HEK293 (cell line): ENCODE results near the gene METTL24.

ENCODE experiments used
- YY1 ChIP-seq: fragments of 450-650 bp; formaldehyde crosslinking; IDR thresholded peaks from 2 replicates; pipeline ENCODE4 v1.5.1; 2018; ENCODE audit warnings: missing biosample characterization, missing genetic modification characterization
- ZBTB20 ChIP-seq: fragments of 450-650 bp; formaldehyde crosslinking; IDR thresholded peaks from 2 replicates; pipeline ENCODE4 v1.5.1; 2016; ENCODE audit warnings: missing biosample characterization, missing genetic modification characterization
- ZNF211 ChIP-seq: fragments of 450-650 bp; formaldehyde crosslinking; IDR thresholded peaks from 2 replicates; pipeline ENCODE4 v1.5.1; 2016; ENCODE audit warnings: low read depth, missing biosample characterization, missing genetic modification characterization
- ZNF544 ChIP-seq: fragments of 450-650 bp; formaldehyde crosslinking; IDR thresholded peaks from 2 replicates; pipeline ENCODE4 v1.5.0; 2017; ENCODE audit warnings: missing biosample characterization, missing genetic modification characterization
- ZNF555 ChIP-seq: fragments of 450-650 bp; formaldehyde crosslinking; conservative IDR thresholded peaks from 2 replicates; pipeline ENCODE4 v1.5.1; 2017; ENCODE audit warnings: missing biosample characterization, mild to moderate bottlenecking, missing genetic modification characterization, inconsistent platforms
- ZNF660 ChIP-seq: fragments of 450-650 bp; IDR thresholded peaks from 2 replicates; pipeline ENCODE4 v1.5.1; 2018; ENCODE audit warnings: missing biosample characterization, mild to moderate bottlenecking, missing genetic modification characterization
- ZNF707 ChIP-seq: fragments of 450-650 bp; formaldehyde crosslinking; IDR thresholded peaks from 2 replicates; pipeline ENCODE4 v1.5.1; 2016; ENCODE audit warnings: missing biosample characterization, missing genetic modification characterization
- TF ChIP-seq, protein P1 (sequence below): fragments of 450-650 bp; formaldehyde crosslinking; IDR thresholded peaks from 2 replicates; pipeline ENCODE4 v1.5.1; 2016; ENCODE audit warnings: missing biosample characterization, missing genetic modification characterization
- TF ChIP-seq, protein P2 (sequence below): fragments of 450-650 bp; formaldehyde crosslinking; IDR thresholded peaks from 2 replicates; pipeline ENCODE4 v1.5.1; 2017; ENCODE audit warnings: missing biosample characterization, missing genetic modification characterization
- TF ChIP-seq, protein P3 (sequence below): fragments of 450-650 bp; formaldehyde crosslinking; IDR thresholded peaks from 2 replicates; pipeline ENCODE4 v1.5.1; 2016; ENCODE audit warnings: missing biosample characterization, missing genetic modification characterization

DNA sequence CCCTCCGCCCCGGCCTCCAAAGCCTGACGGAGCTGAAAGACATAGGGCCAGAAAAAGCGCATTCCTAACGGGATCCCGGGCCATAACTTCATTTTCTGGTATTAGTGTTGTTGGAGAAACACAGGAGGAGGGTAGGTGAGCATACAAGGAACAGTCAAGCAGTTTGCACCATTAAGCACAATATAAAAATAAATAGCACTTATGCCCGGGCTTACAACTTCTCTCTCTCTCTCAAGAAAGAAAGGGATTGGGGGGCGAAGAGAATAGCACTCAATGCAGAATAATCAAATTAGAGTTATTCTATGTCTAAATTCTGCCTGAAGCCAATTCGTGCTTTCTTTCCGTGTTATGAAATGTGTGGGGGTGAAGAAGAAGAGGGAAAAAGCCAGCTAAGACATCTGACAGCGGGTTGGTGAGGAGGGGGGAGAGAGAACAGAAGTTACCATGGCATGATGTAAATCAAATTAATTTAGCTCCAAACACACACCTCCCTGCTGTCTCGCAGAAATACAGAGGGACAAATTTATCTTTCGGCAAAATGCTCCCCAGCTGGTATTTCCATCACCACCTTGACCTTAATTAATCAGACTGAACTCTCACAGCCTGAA lies 508 bp upstream of the METTL24 start:
- TF ChIP-seq, protein P1, sequence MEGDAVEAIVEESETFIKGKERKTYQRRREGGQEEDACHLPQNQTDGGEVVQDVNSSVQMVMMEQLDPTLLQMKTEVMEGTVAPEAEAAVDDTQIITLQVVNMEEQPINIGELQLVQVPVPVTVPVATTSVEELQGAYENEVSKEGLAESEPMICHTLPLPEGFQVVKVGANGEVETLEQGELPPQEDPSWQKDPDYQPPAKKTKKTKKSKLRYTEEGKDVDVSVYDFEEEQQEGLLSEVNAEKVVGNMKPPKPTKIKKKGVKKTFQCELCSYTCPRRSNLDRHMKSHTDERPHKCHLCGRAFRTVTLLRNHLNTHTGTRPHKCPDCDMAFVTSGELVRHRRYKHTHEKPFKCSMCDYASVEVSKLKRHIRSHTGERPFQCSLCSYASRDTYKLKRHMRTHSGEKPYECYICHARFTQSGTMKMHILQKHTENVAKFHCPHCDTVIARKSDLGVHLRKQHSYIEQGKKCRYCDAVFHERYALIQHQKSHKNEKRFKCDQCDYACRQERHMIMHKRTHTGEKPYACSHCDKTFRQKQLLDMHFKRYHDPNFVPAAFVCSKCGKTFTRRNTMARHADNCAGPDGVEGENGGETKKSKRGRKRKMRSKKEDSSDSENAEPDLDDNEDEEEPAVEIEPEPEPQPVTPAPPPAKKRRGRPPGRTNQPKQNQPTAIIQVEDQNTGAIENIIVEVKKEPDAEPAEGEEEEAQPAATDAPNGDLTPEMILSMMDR (tag by site-specific recombination): no peak
- no peak for TF ChIP-seq ZNF707
- TF ChIP-seq ZNF211: no peak
- TF ChIP-seq, protein P2, sequence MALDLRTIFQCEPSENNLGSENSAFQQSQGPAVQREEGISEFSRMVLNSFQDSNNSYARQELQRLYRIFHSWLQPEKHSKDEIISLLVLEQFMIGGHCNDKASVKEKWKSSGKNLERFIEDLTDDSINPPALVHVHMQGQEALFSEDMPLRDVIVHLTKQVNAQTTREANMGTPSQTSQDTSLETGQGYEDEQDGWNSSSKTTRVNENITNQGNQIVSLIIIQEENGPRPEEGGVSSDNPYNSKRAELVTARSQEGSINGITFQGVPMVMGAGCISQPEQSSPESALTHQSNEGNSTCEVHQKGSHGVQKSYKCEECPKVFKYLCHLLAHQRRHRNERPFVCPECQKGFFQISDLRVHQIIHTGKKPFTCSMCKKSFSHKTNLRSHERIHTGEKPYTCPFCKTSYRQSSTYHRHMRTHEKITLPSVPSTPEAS (tag by site-specific recombination): no peak
- no peak for TF ChIP-seq YY1 (tag by site-specific recombination)
- TF ChIP-seq, protein P3, sequence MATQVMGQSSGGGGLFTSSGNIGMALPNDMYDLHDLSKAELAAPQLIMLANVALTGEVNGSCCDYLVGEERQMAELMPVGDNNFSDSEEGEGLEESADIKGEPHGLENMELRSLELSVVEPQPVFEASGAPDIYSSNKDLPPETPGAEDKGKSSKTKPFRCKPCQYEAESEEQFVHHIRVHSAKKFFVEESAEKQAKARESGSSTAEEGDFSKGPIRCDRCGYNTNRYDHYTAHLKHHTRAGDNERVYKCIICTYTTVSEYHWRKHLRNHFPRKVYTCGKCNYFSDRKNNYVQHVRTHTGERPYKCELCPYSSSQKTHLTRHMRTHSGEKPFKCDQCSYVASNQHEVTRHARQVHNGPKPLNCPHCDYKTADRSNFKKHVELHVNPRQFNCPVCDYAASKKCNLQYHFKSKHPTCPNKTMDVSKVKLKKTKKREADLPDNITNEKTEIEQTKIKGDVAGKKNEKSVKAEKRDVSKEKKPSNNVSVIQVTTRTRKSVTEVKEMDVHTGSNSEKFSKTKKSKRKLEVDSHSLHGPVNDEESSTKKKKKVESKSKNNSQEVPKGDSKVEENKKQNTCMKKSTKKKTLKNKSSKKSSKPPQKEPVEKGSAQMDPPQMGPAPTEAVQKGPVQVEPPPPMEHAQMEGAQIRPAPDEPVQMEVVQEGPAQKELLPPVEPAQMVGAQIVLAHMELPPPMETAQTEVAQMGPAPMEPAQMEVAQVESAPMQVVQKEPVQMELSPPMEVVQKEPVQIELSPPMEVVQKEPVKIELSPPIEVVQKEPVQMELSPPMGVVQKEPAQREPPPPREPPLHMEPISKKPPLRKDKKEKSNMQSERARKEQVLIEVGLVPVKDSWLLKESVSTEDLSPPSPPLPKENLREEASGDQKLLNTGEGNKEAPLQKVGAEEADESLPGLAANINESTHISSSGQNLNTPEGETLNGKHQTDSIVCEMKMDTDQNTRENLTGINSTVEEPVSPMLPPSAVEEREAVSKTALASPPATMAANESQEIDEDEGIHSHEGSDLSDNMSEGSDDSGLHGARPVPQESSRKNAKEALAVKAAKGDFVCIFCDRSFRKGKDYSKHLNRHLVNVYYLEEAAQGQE (tag by site-specific recombination): no peak
- no peak for TF ChIP-seq ZBTB20 (tag by site-specific recombination)
- no peak for TF ChIP-seq ZNF544 (tag by site-specific recombination)
- TF ChIP-seq ZNF555 (tag by site-specific recombination): no peak
- TF ChIP-seq ZNF660 (tag by site-specific recombination): no peak
